Sigmoid colon (tissue), 4 donors: ENCODE data around the gene CYS1.
"Not testable (repeated sequence)": the region's sequence is repeated elsewhere in the genome, so short reads cannot be mapped to it uniquely, and the experiment has no call there.

Source experiments
- CTCF ChIP-seq, 4 experiments: fragments of 450-650 bp in 3 of 4; fragments of 200-600 bp in 1 of 4; IDR thresholded peaks; one replicate each; pipeline ENCODE4 v1.5.1; 2016 to 2019; ENCODE audit warnings: antibody characterized with exemption in 4 of 4, mild to moderate bottlenecking in 3 of 4, moderate library complexity in 2 of 4
- EP300 ChIP-seq, 4 donors: sonication (generic); formaldehyde crosslinking; IDR thresholded peaks; one replicate each; pipeline ENCODE4 v1.6.1; 2017; ENCODE audit warnings: antibody characterized with exemption in 4 of 4
- POLR2A ChIP-seq, 2 donors: fragments of 450-650 bp; IDR thresholded peaks; one replicate each; pipeline ENCODE4 v1.6.1; 2016; ENCODE audit warnings: antibody characterized with exemption in 2 of 2, mild to moderate bottlenecking in 2 of 2, moderate library complexity in 2 of 2
- POLR2AphosphoS5 ChIP-seq, 4 donors: sonication (generic); formaldehyde crosslinking; IDR thresholded peaks; one replicate each; pipeline ENCODE4 v1.6.1; 2017; ENCODE audit warnings: antibody characterized with exemption in 4 of 4

- TF ChIP-seq CTCF, POLR2A, POLR2AphosphoS5, EP300 (IDR thresholded peaks at IDR 0.05): not testable (repeated sequence)
Measured at GRCh38 chr2:10091889-10092244, 11.7 kb upstream of the CYS1 start.
